Stimulated activated CD4-positive, alpha-beta T cell treated with anti-CD3 and anti-CD28 coated beads, Interleukin-1b, Interleukin-23, amount 100 ng/mL, for 4 hours (primary cell): ENCODE measurements around the gene HSDL2.

ENCODE experiments used
- DNase-seq, 2 donors: peaks; one replicate each; pipeline ENCODE4 v3.0.0-alpha.2; 2020; ENCODE audit warnings: low read depth in 2 of 2

HSDL2 gene

DNA sequence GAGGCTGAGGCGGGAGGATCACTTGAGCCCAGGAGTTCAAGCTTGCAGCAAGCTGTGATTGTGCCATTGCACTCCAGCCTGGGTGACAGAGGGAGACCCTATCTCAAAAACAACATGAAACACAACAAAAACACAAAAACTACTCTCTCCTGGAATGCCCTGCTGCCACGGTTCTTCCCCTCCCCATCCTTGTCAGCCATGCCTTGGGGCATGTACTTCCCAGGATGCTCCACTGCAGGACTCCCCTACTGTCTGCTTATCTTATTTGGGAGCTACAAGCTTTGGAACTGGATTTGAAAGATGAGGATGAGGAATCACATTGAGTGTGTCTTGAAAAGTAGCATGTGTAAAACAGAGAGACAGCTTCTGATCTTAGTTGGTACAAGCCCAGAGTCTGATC is 66.6 kb downstream of the HSDL2 start:
- no peak for DNase-seq

DNA sequence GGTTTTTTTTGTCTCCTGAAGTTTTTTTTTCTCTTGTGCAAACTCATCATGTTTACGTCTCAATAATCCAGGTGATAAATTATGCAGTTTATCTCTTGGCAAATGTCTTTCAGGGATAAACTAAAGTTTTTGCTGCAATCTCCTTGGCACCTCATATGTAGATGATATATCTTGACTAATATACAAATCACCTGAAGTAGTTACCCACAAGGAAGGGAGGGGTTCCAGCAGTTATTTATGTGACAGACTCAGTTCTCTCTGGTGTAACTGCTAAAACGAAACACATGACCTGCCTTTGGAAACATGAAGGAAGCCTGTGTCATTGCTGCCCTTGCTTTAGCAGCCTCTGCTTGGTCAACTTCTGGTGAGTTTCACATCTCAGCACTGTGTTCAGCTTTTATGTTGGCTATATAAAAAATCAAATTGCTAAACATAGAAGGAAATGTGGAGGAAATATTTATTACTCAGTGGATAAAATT is 67.4 kb downstream of the HSDL2 start:
- no peak for DNase-seq

DNA sequence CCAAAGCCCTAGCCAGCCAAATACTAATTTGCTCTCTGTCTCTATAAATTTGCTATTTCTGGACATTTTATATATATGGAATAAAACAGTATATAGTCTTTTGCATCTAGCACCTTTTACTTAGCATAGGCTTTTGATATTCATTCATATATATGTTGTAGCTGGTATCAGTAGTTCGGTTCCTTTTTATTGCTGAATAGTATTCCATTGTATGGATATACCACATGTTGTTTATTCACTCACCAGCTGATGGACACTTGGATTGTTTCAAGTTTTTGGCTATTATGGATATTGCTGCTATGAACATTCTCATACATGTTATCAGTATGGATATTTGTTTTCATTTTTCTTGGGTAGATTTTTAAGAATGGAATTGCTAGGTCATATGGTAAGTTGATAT is 82.9 kb downstream of the HSDL2 start:
- no peak for DNase-seq

DNA sequence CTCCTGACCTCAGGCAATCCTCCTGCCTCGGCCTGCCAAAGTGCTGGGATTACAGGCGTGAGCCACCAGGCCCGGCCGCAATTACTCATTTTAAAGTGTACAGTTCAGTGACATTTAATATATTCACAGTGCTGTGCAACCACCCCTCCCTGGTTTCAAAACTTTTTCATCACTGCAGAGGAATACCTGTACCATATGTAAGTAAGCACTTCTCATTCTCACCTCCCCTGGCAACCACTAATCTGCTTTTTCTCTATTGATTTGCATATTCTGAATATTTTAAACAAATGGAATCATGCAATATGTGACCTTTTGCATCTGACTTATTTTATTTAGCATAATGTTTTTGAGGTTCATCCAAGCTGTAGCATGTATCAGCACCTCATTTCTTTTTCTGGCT is 85.4 kb downstream of the HSDL2 start:
- DNase-seq: no peak

DNA sequence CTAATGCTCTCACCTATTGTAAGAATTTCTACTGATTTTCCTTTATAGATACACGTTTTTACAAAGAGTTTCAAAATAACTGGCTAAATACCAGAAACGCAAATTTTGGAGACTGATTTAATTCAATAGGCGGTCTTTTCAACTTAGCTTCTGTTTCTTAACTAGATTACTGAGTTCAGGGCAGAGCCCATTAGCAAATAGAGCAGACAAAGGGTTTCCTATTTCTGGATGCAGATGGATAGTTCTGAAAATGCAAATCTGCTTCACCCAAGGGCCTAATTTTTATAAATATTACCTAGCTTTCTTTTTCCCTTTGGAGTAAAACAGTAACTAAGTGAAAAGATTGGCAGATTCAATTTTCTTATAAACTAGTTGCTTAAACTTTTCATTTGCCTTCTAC is 93.1 kb downstream of the HSDL2 start:
- no peak for DNase-seq

DNA sequence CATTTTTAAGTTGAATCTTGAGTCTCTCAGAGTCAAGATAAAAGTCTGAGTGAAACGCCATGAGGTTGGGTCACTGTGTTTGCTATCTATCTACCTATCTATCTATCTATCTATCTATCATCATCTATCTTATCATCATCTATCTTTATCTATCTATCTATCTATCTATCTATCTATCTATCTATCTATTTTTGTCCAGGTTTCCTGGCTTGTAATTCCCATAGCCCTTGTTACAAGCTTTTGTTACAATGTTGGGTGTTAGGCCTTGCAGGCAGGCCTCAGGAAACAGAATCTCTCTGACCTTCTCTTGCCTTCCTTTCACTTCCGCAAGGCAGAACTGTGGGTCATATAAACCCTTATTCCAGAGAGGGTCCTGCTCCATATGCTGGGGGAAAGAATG is 94.1 kb downstream of the HSDL2 start:
- DNase-seq: no peak

DNA sequence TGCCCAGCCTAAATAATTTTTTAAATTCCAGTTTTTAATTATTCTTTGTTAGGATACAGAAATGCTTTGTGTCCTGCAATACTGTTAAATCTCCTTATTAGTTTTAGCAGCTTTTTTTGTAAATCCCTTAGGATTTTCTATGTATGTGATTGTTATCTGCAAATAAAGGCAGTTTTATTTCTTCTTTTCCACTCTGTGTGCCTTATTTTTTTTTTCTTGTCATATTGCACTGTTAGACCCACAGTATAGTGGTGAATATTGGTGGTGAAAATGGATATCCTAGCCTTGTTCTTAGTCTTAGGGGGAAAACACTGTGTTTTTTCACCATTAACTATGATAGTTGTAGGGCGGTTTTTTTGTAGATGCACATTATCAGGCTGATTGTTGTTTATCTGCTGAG is 95.4 kb downstream of the HSDL2 start:
- DNase-seq: no peak

DNA sequence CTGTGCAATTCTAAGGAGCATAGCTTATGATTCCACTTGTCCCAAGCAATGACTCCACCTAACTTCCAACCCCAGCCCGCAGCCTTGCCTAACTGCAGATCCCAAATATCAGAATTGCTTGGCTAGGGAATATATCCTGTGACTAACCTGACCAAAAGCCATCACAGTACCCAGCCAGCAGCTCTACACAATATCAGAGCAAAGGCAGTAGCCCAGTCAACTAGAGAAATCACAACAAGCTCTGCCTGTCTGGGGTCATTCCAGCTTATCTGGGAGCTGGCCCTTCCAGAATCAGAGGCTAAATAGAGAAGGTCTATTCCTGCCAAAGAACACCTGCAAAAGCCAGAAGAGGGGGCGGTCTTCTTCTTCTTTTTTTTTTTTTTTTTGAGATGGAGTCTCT is 97.4 kb downstream of the HSDL2 start:
- DNase-seq: no peak

DNA sequence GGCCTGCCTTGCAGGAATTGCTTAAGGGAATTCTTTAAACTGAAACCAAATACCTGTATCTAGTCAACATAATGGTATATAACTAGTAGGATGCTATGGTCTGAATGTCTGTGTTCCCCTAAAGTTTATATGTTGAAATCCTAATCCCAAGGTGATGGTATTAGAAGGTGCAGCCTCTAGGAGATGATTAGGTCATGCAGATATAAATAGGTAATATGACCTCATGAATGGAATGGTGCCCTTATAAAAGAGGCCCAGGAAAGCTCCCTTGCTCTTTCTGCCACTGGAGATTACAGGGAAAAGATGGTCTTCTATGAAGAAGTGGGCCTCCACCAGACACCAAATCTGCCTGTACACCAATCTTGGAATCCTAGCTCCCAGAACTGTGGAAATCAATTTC is 99.3 kb downstream of the HSDL2 start:
- no peak for DNase-seq

DNA sequence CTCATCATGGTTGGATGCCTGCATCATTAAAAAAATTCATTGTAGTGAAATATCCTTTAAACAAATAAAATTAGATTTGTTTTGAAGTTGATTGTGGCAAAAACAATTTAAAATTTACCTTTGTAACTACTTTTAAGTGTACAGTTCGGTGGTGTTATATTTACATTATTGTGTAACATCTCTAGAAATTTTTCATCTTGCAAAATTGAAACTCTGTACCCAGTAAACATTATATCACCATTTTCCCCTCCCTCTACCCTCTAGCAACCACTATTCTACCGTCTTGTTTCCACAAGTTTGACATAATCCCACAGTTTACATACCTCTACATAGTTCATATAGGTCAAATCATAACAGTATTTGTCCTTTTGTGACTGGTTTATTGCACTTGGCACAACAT is 104.7 kb downstream of the HSDL2 start:
- no peak for DNase-seq

DNA sequence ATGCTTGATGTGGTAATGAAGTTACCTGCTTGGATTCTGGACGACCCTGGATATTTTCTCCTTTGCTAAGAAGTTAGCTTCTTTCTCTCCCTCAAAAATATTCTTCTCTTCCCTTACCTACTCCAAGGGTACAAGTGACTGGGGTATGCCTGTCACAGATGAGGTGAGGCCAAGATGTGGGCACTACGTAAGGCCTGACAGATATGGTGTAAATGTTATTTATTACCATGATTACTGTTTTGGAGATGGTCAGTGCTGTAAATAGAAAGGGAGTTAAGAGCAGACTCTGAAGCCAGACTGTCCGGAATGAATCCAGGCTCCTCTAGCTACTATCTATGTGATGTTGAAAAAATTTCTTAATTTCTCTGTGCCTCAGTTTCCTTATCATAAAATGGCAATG is 105.7 kb downstream of the HSDL2 start:
- no peak for DNase-seq

DNA sequence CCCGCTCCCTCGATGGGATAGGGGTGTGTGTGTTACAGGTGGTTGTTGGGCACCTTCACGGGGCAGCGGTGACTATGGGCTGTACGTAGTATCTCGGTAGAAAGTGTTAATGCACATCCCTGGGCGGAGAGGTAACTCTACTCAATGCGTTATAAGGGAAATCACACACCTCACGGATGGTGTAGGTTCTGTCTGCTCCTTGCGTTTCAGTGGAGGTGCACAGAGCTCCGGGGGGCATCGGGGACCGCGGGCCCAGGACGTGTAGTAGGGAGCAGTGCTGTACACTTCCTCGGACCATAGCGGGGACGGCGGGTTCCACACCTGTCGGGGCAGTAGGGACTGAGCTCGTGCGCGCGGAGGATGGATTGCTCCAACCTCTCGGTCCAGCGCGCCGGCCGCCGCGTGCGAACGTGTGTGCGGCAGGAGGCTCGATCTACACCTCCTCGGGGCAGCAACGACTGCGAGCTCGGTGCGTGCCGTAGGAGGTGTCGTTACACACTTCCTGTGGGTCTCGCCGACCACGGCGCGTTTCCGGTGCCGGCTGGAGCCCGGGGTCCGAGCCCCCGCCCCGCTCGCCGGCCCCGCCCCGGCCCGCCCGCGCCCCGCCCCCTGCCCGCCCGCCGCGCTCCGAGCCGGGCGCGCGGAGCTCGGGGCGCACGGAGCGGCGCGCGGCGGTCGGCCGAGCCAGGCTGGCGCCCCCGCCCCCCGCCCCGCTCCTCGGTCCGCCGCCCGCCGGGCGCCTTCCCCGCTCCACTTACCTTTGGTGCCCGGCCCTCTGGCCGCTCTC is 106.5 kb downstream of the HSDL2 start, which contains the start of gene KIAA1958:
Gene KIAA1958, plus strand, starts transcription at position 607 of the 787 bp plus-strand sequence. CDS start 87,254 bp downstream, outside the sequence.
- peak; percentile 64 to 75 for DNase-seq

DNA sequence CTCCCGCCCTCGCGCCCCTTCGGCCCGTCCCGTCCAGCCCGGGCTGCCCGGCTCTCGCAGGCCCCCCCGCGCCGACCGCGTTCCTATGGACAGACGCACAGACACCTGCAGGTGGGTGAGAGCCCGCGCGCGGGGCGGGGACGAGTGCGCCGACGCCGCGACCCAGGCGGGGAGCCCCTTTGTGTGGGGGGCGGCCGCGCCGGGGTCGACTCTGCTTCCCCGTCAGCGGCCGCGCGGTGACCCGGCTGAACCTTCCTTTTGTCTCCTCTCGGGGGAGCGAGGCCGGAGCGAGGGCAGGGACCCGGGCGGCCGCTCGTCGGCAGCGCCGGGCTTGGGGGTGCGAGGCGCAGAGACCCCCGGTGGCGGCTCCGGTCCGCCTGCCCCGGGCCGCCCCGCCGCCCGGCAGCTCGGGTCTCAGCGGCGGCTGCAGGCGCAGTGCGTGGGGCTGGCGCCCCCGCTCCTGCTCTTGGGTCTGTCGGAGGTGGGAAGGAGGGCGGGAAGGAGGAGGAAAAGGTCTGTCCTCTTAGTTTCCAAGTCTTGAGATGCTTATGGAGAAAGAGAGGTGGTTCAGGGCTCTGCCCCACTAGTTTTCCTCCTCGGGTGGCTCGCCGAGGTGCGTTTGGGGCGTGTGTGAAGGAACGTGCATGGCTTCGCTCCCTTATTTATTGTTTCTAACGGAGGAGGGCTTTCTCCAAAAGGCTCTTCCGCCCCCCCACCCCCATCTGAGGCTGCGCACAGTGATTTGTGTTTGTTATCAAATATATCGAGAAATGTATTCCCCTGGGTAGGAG is 107.3 kb downstream of the HSDL2 start:
- peak; percentile 40 to 50 for DNase-seq

DNA sequence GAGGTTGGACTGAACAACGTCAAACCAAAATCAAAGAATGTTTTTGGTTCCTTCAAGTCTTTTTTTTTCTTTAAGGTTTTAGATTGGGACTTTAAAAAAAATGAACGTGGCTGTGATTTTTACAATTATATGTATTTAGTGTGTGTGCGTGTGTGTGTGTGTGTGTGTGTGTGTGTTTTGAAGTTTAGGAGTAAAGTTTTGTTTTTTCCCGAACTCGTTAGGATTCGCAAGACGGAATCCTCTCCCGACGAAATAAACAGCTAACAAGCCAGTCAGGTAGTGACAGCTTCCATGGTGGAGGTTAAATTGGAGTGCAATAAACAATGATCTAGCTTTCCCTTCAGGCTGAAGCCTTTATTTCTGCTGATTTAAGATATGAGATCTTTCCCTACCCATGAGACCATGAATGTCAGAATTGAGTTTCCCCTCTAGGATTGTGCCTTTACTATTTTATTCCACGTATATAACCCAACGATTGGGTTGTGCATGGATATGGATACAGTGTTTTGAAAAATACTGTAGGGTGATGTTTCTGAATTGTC is 108.0 kb downstream of the HSDL2 start:
- DNase-seq: no peak

DNA sequence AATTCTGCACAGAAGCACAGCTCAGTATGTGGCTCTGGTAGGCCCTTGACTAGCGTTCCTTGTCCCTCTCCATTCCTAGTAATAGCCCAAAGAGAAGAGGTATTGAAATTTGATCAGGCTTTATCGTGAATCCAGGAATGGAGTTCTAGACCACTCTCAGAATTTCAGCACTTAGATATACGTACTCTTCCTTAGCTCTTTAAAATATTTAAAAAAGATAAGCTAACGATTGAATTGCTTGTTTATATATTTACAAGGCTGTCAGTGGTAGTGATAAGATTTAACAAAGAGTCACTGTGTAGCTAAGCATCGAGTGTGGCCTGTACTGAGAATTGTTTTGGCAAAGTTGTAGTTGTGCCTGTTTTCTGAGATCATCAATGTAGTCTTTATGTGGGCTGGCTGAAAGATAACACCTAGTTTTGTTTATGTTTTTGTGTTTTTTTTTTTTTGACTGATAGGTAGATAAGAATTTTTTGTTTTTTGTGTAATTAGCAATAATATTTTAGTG is 109.2 kb downstream of the HSDL2 start:
- no peak for DNase-seq

DNA sequence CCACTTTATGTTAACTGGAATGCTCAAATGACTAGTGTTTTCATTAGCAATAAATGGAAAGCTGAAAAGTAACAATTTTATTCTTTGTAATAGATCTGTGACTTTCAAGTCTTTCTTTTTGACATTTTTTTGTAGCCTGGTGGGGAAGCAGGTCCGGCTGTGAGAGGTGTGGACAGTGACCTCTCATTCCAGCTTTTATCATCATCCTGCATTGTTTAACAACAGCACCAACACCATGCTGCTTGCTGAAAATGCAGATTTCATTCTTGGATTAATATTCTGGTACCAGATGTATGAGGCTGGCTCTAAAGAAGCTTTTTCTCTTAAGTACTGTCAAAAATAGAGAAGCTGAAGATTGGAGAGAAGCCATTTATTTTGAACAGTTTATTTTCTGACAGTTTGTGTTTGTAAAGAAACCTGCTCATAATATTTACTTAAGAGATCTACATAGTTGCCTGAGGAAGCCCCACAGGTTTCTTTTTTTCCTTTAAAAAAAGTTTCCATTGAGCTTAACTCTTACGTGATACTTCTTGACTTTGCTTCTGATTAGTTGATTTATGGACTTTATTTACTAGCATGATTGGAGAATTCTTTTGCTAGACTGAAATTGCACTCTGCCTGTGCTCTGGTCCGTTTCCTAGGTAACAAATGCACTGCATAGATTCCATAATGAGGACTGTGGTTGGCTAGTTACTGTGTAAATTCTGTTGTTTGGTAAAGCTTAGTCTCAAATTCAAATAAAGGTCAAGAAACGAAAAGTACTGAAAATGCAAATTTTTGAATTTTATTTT is 110.2 kb downstream of the HSDL2 start:
- DNase-seq: no peak

DNA sequence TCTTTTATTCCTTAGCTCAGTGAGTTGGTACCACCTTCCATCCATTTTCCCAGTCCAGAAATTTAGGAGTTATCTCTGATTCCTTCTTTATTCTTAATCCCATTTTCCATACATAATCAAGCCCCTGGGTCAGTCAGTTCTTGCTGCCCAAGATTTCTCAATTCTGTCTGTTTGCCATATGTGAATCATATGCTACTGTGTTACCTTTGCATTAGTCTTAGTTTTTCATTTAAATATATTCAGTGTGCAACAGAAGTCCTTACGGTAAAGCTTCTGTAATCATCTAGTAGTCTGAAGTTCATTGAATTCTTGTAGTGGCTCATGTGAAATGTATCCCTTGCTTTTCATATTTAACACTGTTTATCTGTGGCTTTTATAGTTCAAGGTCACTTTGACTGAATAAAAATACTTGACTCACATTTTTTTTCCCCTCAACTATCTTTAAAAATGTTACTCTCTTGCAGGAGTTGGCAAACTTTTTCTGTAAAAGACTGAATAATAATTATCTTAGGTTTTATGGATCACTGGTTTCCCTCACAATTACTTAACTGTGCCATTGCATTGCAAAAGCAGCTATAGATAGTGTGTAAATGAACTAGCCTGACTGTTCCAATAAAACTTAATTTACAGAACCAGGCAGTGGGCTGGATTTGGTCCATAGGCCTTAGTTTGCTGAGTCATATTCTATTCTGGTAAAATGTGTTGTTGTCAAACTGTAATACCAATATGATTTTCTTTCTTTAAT is 113.7 kb downstream of the HSDL2 start:
- no peak for DNase-seq

DNA sequence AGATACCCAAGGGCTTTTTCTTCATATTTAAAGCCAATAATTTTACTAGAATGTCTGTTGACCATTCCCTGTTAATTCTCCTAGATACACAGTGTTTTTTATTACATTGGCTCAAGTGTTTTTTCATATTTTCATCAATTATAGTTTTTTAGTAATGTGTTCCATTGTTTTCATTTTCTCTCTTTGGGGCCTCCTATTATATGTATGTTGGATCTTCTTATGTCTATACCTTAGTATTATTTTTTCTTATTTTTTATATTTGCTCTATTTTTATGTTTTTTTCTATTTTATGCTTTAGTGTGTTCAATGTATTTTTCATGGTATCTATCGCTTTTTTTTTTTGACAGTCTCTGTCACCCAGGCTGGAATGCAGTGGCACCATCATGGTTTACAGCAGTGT is 114.2 kb downstream of the HSDL2 start:
- no peak for DNase-seq

DNA sequence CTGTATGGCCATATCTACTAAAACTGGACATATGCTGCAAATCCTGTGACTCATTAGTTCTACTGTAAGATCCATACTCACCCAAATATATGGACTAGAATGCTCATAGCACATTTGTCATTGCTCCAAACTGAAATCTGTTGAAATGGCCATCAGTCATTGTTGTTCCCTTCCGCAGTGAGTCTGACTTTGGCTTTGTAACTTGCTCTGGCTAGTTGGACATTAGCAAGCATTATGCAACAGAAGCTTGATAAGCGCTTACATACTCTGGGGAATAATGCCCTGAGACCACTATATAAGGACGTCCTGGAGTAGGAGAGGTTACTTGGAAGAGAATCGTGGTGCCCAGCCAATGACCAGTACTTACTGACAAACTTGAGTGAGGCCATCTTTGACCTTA is 115.7 kb downstream of the HSDL2 start:
- DNase-seq: no peak

DNA sequence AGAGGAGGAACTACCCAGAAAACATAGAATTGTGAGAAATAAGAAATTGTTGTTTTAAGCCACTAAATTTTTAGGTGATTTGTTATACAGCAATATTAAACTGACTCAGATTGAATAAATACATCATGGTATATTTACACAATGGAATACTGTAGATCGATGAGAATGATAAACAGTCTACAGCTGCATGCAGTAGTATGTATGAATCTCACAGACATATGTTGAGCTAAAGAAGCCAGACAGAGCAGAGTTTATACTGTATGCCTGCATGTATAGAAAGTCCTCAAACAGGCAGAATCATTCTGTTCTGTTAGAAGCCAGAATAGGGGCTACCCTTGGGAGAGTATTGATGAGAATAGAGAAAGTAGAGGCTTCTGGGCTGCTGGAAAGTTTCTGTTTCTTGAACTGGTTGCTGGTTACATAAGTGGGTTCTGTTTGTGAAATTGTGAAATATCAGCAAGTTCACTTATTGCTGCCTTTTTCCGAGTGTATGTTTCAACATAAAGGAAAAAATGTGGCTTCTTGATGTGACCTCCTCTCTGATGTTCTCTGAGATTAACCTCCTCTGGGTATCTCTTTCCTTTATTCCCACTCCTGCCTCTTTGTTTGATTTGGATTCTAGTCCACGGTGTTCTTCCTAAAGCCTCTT is 116.3 kb downstream of the HSDL2 start:
- DNase-seq: no peak
